ENCODE measurements around the gene FKBP10. TPM values are rescaled to one million over a fixed set of nuclear protein-coding genes. Genes with fewer than 3 reads are reported as not detected.

The FKBP10 gene
- total and polyA plus RNA-seq, 10 of the 15 experiments (the other 5 are each of a cell fraction or from before 2014, with no cell fraction given): 0.02 to 4.7 (median 1.8) TPM

- no TSS peak for BruUV-seq (replicated peaks)
- Histone ChIP-seq H3K27ac (ENCODE audit: control insufficient read depth, insufficient read depth) (no peak overlapping the region), H3K36me3 (ENCODE audit: control insufficient read depth in 2 of 2, insufficient read depth in 2 of 2, low read length in 1 of 2) (no peaks in the 10 kb centered on the region), H4K20me1 (ENCODE audit: control insufficient read depth, insufficient read depth) (no peaks in the 10 kb centered on the region), H3K9me3 (replicated peaks; ENCODE audit: control insufficient read depth, insufficient read depth, low read length) (no peaks in the 10 kb centered on the region; the same call in 2 of the 3 replicates), H2AFZ (ENCODE audit: control insufficient read depth, low read depth, low read length) (peak overlapping the region; percentile 39), H3K27me3 (replicated peaks in 1 of 2; ENCODE audit: control insufficient read depth in 2 of 2, insufficient read depth in 2 of 2, low read length in 1 of 2) (peaks cover 0 to 6% of the 10 kb centered on the region in 2 experiments; a peak in 1 of 4 replicates), H3K4me3 (peak overlapping the region; percentile 67; the same call in 1 of the 2 replicates), H3K4me1 (ENCODE audit: control insufficient read depth, insufficient read depth, low read length) (peaks cover 13% of the 10 kb centered on the region), H3K4me2 (ENCODE audit: control insufficient read depth, insufficient read depth) (peak overlapping the region; percentile 71), H3K79me2 (ENCODE audit: control insufficient read depth, insufficient read depth, low read length) (no peaks in the 10 kb centered on the region), H3K9ac (ENCODE audit: control insufficient read depth, insufficient read depth, low read length) (no peak overlapping the region)
- SMC1A ChIA-PET (ENCODE audit: uncharacterized antibody, unreplicated experiment): interaction anchor here (1.3 to 2.0 kb wide), 2 partner anchors 14 to 76 kb away, joined by 3 to 8 read pairs; no protein-coding TSS in a partner anchor
- POLR2A ChIA-PET: interaction anchor here (0.6 to 1.5 kb wide), 4 partner anchors 11 to 70 kb away, joined by 3 to 8 read pairs (median 5); no protein-coding TSS in a partner anchor
- ATAC-seq (no peak), DNase-seq (ENCODE audit: low read depth, low spot score) (no peak), FAIRE-seq (no peak)
- RAD21 ChIA-PET (ENCODE audit: unreplicated experiment): interaction anchor here (0.6 to 1.6 kb wide), 3 partner anchors 15 to 756 kb away, joined by 3 to 6 read pairs (median 3); partner anchors contain the start of gene ODAD4
- intact Hi-C loops (cut with micrococcal nuclease; ENCODE audit: unreplicated experiment): no loop called here
- TF ChIP-seq ZNF384 (IDR thresholded peaks at IDR 0.05; ENCODE audit: borderline replicate concordance, low read depth, low read length) (peak; percentile 14; the same call in 1 of the 2 replicates), PAX5 (IDR thresholded peaks at IDR 0.05; ENCODE audit: borderline replicate concordance, low read depth, low read length) (no peak)
- WGBS (ENCODE audit: insufficient coverage, insufficient replicate concordance, low lambda C conversion rate, missing lambda C conversion rate): 5% methylated on average over 12 of the region's 13 CpGs
- in situ Hi-C loops (cut with MboI): no loop called here
- CTCF ChIA-PET: interaction anchor here (0.6 to 2.0 kb wide), 6 partner anchors 12 to 1613 kb away, joined by 3 to 15 read pairs (median 4); no protein-coding TSS in a partner anchor
Measured at GRCh38 chr17:41785091-41785858, 27.5 kb upstream of the FKBP10 start.

GRCh38 chr17:41785859-41786226 is 27.0 kb upstream of the FKBP10 start:
- FAIRE-seq (no peak), DNase-seq (ENCODE audit: low read depth, low spot score) (no peak), ATAC-seq (no peak)
- peak overlapping the region; percentile 71 for H3K4me2 ChIP-seq (ENCODE audit: control insufficient read depth, insufficient read depth)
- H3K27me3 ChIP-seq (replicated peaks in 1 of 2; ENCODE audit: control insufficient read depth in 2 of 2, insufficient read depth in 2 of 2, low read length in 1 of 2): peaks cover 0 to 6% of the 10 kb centered on the region in 2 experiments; a peak in 1 of 4 replicates
- peak overlapping the region; percentile 15 for H2AFZ ChIP-seq (ENCODE audit: control insufficient read depth, low read depth, low read length)
- RAD21 ChIA-PET (ENCODE audit: unreplicated experiment): interaction anchor here (0.6 to 1.6 kb wide), 5 partner anchors 15 to 755 kb away, joined by 3 to 6 read pairs (median 3); partner anchors contain the start of gene ODAD4
- in situ Hi-C loops (cut with MboI) (no loop called here), intact Hi-C loops (cut with micrococcal nuclease; ENCODE audit: unreplicated experiment) (no loop called here)
- SMC1A ChIA-PET (ENCODE audit: uncharacterized antibody, unreplicated experiment): interaction anchor here (1.3 to 2.0 kb wide), 3 partner anchors 15 to 76 kb away, joined by 3 to 8 read pairs (median 3); no protein-coding TSS in a partner anchor
- H3K27ac ChIP-seq (ENCODE audit: control insufficient read depth, insufficient read depth): no peak overlapping the region
- H3K4me3 ChIP-seq: peak overlapping the region; percentile 67; the same call in 1 of the 2 replicates
- no TSS peak for BruUV-seq (replicated peaks)
- 2% methylated on average over 21 of the region's 22 CpGs for WGBS (ENCODE audit: insufficient coverage, insufficient replicate concordance, low lambda C conversion rate, missing lambda C conversion rate)
- POLR2A ChIA-PET: interaction anchor here (0.7 to 1.5 kb wide), 3 partner anchors 12 to 96 kb away, joined by 3 to 8 read pairs (median 6); no protein-coding TSS in a partner anchor
- peaks cover 13% of the 10 kb centered on the region for H3K4me1 ChIP-seq (ENCODE audit: control insufficient read depth, insufficient read depth, low read length)
- TF ChIP-seq EP300 (IDR thresholded peaks at IDR 0.05; ENCODE audit: borderline replicate concordance in 1 of 2, control insufficient read depth in 1 of 2, low read depth in 2 of 2, low read length in 2 of 2) (no peak), MYB (IDR thresholded peaks at IDR 0.05; ENCODE audit: borderline replicate concordance, low read depth, low read length) (no peak), WRNIP1 (IDR thresholded peaks at IDR 0.05; ENCODE audit: borderline replicate concordance, low read depth, low read length) (no peak), ZBED1 (IDR thresholded peaks at IDR 0.05; ENCODE audit: borderline replicate concordance) (no peak), BHLHE40 (IDR thresholded peaks at IDR 0.05; ENCODE audit: borderline replicate concordance in 1 of 2, low read depth in 2 of 2, low read length in 1 of 2) (no peak), IRF4 (IDR thresholded peaks at IDR 0.05; ENCODE audit: low read depth, low read length) (no peak), ELK1 (IDR thresholded peaks at IDR 0.05; ENCODE audit: low read depth, low read length) (no peak), PBX3 (IDR thresholded peaks at IDR 0.05; ENCODE audit: insufficient replicate concordance, low read depth, low read length) (no peak)
- H3K9ac ChIP-seq (ENCODE audit: control insufficient read depth, insufficient read depth, low read length): no peak overlapping the region
- no peaks in the 10 kb centered on the region for H4K20me1 ChIP-seq (ENCODE audit: control insufficient read depth, insufficient read depth)
- H3K79me2 ChIP-seq (ENCODE audit: control insufficient read depth, insufficient read depth, low read length): no peaks in the 10 kb centered on the region
- no peaks in the 10 kb centered on the region for H3K36me3 ChIP-seq (ENCODE audit: control insufficient read depth in 2 of 2, insufficient read depth in 2 of 2, low read length in 1 of 2)
- CTCF ChIA-PET: interaction anchor here (0.6 to 2.0 kb wide), 6 partner anchors 13 to 1612 kb away, joined by 3 to 15 read pairs (median 4); no protein-coding TSS in a partner anchor
- H3K9me3 ChIP-seq (replicated peaks; ENCODE audit: control insufficient read depth, insufficient read depth, low read length): no peaks in the 10 kb centered on the region; the same call in 2 of the 3 replicates

Measured in GM12878 (cell line).